Hematopoietic multipotent progenitor cell treated with erythropoietin and hydrocortisone succinate and interleukin-3 and kit ligand, for 4 days (in vitro differentiated cells): ENCODE results near the gene RABL6.
"Not testable (repeated sequence)": the region's sequence is repeated elsewhere in the genome, so short reads cannot be mapped to it uniquely, and the experiment has no call there.

ENCODE experiments used
- DNase-seq: peaks from one replicate; pipeline ENCODE4 v3.0.0-alpha.2; 2015

Gene RABL6

GRCh38 chr9:136837856-136838277 is 30.1 kb downstream of the RABL6 start:
- DNase-seq: not testable (repeated sequence)

GRCh38 chr9:136838314-136839228 is 30.8 kb downstream of the RABL6 start:
- DNase-seq: no peak

DNA sequence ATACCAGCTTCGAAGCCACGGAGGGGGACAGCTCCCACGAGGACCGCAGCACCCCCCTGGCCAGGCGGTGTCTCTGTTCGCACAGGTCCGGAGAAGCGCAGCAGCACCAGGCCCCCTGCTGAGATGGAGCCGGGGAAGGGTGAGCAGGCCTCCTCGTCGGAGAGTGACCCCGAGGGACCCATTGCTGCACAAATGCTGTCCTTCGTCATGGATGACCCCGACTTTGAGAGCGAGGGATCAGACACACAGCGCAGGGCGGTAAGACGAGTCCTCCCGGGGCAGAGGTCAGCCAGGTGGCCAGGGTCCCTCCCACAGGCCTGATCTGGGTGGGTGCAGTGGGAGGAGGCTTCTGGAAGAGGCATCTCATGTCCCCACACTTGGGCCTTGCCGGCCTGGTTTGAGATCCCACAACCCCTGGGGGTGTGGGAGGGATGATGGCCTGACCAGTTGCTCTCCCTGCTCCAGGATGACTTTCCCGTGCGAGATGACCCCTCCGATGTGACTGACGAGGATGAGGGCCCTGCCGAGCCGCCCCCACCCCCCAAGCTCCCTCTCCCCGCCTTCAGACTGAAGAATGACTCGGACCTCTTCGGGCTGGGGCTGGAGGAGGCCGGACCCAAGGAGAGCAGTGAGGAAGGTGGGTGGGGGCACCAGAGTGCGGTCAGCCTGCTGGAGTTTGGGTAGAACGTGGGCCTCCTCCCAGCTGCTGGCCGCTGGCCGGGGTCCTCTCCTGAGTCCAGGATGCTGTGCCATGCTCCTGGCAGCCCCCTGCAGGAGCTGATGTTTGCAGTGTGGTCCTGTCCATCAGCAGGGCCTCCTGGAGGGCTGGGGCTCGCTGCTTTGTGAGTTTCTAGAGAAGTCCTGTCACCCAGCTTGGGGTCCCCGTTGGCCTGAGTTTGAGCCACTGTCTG is 31.7 kb downstream of the RABL6 start:
- no peak for DNase-seq

DNA sequence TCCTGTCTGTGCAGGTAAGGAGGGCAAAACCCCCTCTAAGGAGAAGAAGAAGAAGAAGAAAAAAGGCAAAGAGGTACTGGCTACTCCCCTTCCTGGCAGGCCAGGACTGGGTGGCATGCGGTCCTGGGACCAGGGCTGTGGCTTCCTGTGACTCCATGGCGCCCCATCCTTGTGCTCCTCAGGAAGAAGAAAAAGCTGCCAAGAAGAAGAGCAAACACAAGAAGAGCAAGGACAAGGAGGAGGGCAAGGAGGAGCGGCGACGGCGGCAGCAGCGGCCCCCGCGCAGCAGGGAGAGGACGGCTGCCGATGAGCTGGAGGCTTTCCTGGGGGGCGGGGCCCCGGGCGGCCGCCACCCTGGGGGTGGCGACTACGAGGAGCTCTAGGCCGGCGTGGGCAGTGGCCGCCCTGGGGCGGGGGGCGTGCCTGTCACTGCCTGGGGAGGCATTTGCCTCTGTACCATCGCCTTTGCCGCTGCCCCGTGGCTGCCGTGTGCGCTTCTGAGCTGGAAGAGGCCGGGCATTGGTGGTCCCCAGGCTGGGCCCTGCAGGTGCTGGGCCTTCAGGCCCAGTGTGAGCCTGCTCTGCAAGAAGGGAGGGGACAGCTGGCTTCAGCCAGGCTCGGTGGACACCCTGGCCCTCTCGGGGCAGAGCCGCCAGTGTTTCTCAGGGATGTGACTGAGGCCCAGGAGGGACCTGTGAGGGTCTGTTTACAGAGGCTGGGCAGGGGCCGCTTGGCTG is 32.6 kb downstream of the RABL6 start:
- peak; percentile 20 for DNase-seq

- peak; percentile 71 for DNase-seq
These were observed 33.3 kb downstream of the RABL6 start for GRCh38 chr9:136840877-136841645.

DNA sequence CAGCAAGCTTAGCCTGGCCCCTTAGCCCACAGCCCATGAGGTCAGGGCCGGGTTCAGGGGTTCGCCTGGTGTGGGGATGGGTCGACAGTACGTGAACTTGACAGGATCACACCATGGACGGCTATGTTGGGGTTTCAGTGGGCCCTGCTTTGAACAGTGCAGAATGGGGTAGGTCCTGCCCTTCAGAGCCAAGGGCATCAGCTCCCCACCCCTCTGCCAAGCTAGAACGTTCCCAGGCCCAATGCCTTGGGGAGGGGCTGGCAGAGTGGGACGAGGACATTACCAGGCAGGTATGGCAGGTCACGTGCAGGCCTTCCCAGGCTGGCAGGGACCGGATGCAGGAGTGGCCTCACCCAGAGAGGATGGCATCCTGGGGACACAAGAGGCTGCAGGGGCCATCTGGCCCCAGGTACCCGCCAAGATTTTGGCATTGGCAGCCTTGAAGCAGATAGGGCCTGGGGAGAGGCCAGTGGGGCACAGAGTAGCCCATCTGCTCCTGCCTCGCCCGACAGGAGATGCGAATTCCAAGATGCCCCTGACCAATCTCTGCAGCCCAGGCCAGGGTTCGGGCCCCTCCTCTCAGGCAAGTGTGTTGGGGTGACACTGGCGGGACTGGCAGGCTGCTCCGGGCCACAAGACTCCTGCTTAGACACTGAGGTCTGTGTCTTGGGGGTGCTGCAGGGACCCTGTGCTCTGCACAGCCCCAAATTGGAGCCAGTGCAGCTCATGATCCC is 34.1 kb downstream of the RABL6 start:
- not testable (repeated sequence) for DNase-seq

DNA sequence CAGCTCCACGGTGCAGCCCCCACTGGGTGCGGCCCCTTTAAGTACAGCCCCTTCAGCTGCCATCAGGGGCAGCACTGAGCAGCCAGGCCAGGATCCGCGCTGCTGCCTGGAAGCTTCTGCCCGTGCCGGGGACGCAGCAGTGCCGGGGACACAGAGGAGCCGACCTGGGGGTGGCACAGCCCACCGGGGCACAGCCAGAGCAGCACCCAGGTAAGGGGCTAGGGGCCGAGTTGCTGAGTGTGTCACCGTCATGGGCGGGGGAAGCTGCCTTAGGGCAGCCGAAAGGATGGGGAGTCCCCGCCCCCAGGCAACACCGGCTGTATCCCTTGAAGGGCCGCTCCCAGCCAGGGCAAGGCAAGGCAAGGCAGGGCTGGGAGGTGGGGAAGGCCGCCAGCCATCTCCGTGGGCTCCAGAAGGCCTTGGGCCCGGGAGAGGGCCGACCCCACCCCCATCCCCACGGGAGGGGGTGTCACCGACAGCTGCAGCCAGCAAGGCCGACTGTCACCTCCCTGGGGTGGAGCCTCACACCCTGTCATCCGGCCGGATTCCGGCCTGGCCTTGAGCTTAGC is 34.7 kb downstream of the RABL6 start, which contains the start of gene AJM1:
AJM1 (plus strand) TSS at position 99 of the 569 bp plus-strand sequence. CDS start 1,937 bp downstream, outside the sequence.
- DNase-seq: peak; percentile 92

- DNase-seq: not testable (repeated sequence)
These were observed 35.5 kb downstream of the RABL6 start for GRCh38 chr9:136843159-136843800.

DNA sequence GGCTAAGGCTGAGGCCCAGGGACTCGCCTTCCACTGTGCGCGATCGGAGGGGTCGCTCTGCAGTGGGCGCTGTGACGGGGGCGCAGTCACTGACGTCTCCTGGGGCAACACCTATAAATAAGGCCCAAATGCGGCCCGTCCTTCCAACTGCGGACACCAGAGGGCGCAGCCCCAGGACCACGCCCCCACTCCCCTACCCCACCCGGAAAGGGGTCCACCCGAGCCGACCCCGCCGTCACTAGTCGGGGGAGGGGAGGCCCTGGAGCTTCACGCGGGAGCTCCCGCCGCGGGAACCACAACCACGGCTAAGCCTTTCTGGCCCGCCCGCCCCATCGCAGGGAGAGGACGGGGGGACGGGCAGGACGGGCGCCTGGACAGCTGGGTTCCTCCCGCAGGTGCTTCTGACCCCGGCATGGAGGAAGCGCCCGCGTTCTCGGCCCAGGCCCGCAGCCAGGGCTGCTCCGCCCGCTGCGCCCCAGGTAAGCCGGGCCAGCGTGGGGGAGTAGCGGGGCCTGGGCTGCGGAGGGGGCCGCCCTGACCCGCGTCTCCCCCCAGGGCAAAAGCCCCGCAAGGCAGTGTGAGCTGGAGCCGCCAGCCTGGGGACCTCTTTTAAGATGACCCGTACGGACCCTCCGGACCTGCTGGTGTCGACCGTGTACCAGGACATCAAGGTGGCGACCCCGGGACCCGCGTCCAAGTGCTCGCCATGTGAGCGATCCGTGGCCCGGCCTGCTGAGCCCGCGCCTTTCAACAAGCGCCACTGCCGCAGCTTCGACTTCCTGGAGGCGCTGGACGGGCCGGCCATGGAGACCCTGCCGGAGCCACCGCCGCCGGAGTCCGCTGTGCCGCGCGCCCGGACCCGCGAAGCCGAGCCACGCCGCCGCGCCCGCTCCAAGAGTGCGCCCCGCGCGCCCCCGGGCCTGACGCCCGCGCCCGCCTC is 36.3 kb downstream of the RABL6 start:
- peak; percentile 57 for DNase-seq

- peak; percentile 36 for DNase-seq
These were observed 37.2 kb downstream of the RABL6 start for GRCh38 chr9:136844761-136845464.

DNA sequence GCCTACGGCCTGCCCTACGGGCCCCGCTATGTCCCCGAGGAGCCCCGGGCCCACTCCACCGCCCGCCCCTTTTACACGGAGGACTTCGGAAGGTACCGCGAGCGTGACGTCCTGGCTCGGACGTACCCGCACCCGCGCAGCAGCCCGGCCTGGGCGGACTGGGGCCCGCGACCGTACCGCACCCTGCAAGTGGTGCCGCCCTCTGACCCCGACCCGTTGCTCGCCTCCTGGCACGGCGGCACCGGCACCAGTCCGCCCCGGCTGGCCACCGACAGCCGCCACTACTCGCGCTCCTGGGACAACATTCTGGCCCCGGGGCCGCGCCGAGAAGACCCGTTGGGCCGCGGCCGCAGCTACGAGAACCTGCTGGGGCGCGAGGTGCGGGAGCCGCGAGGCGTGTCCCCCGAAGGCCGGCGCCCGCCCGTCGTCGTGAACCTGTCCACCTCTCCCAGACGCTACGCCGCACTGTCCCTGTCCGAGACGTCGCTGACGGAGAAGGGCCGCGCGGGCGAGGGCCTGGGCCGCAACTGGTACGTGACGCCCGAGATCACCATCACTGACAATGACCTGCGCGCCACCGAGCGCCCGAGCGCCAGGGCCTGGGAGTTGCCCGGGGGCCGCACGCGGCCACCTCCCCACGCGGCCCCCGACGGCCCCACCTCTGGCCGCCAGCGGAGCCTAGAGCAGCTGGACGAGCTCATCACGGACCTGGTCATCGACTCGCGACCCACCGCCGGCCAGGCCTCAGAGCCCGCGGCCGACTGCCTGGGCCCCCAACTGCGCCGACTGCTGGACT is 37.9 kb downstream of the RABL6 start:
- DNase-seq: no peak

DNA sequence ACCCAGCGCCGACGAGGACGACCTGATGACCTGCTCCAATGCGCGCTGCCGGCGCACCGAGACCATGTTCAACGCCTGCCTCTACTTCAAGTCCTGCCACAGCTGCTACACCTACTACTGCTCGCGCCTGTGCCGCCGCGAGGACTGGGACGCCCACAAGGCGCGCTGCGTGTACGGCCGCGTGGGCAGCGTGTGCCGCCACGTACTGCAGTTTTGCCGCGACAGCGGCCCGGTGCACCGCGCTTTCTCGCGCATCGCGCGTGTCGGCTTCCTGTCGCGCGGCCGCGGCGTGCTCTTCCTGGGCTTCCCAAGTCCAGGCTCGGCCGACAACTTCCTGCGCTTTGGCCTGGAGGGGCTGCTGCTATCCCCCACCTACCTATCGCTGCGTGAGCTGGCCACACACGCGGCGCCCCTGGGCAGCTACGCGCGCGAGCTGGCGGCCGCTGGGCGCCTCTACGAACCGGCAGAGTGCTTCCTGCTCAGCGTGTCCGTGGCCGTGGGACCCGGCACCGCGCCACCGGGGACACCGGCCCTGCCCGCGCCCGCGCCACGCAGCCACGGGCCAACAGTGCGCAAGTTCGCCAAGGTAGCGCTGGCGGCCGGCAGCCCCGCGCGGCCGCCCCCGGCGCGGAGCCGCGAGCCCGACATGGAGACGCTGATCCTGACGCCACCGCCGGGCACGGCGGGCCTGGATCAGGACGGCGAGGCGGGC is 38.8 kb downstream of the RABL6 start:
- DNase-seq: peak; percentile 30

DNA sequence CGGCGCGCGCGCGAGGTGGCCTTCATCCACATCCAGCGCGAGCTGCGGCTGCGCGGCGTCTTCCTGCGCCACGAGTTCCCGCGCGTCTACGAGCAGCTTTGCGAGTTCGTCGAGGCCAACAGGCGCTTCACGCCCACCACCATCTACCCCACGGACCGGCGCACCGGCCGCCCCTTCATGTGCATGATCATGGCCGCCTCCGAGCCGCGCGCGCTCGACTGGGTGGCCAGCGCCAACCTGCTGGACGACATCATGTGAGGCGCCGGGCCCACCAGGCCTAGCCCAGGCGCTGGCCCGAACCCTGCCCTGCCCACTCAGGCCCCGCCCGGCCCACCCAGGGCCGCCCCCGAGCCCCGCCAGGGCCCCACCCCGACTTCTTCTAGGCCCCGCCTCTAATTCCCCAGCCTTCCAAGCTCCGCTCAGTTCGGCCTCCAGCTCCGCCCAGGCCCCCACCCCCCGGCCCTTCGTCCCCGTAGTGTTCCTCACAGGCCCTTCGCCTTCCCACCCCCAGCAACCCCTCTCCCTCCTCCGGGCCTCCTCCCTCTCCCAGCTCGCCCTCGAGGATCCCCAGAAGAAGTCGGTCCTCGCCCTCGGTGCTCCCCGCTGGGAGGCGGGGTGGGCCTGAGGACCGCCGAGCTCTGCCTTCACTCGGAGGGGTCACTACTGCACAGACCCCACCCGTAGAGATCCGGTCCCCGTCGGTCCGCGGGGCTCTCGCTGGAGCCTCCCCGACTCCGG is 39.5 kb downstream of the RABL6 start:
- DNase-seq: peak; percentile 71

- peak; percentile 91 for DNase-seq
These were observed 40.2 kb downstream of the RABL6 start for GRCh38 chr9:136847826-136848392.

DNA sequence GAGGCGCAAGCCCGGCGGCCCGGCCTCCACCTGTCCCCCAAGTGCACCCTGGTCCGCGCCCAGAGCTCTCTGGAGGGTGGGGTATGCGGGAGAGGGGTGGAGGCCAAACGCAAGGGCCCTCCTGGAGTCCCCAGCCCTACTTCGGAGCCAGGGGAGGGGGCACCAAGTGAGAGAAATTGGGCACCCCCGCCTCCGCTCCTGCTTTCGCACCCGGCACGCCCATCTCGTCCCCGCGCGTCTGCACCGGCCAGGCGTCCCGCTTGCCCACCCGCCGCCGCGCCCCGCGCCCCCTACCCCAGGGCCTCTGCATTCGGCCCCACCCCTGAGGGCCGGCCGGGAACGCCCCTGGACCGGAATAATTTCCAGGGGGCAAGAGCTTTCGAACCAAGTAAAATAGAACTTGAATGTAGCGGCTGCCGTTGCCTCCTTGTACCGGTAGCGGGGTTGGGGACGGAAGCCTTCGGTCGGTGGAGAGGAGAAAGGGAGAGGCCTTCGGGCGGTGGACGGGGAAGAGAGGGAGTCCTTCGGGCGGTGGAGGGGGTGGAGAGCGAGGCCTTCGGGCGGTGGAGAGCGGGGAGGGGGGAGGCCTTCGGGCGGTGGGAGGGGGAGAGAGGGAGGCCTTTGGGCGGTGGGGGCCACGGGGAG is 40.8 kb downstream of the RABL6 start:
- peak; percentile 74 for DNase-seq
